Measurements from ENCODE around the gene CLEC11A. TPM values are rescaled to one million over a fixed set of nuclear protein-coding genes. Genes with fewer than 3 reads are reported as not detected.

Gene CLEC11A
- total and polyA plus RNA-seq, 4 donors: 2.4 to 11.0 (median 5.5) TPM

- Histone ChIP-seq H3K27me3 (ENCODE audit: control insufficient read depth in 4 of 4, insufficient read depth in 4 of 4, low read length in 3 of 4) (peaks cover 0 to 6% (median 4%) of the 10 kb centered on the region in 4 donors), H3K4me3 (ENCODE audit: low read depth in 1 of 3, low read length in 3 of 3) (no peak overlapping the region), H3K4me1 (ENCODE audit: control insufficient read depth in 4 of 4, insufficient read depth in 4 of 4, low read length in 3 of 4) (peaks cover 0 to 4% (median 0%) of the 10 kb centered on the region in 4 donors), H3K36me3 (ENCODE audit: control insufficient read depth in 4 of 4, insufficient read depth in 3 of 4, low read depth in 1 of 4, low read length in 3 of 4) (no peaks in the 10 kb centered on the region), H3K9ac (ENCODE audit: low read depth in 1 of 2, low read length in 2 of 2) (no peak overlapping the region), H3K9me3 (ENCODE audit: control insufficient read depth in 4 of 4, low read length in 3 of 4) (no peaks in the 10 kb centered on the region), H3K27ac (ENCODE audit: low read depth in 1 of 2, low read length in 2 of 2) (no peak overlapping the region)
- 75% methylated on average over 39 of the region's 39 CpGs for WGBS
- no peak for TF ChIP-seq ATF3 (IDR thresholded peaks at IDR 0.05)
- no peak for DNase-seq (ENCODE audit: low spot score)
These were observed 6.8 kb upstream of the CLEC11A start for GRCh38 chr19:50716178-50717025.

DNA sequence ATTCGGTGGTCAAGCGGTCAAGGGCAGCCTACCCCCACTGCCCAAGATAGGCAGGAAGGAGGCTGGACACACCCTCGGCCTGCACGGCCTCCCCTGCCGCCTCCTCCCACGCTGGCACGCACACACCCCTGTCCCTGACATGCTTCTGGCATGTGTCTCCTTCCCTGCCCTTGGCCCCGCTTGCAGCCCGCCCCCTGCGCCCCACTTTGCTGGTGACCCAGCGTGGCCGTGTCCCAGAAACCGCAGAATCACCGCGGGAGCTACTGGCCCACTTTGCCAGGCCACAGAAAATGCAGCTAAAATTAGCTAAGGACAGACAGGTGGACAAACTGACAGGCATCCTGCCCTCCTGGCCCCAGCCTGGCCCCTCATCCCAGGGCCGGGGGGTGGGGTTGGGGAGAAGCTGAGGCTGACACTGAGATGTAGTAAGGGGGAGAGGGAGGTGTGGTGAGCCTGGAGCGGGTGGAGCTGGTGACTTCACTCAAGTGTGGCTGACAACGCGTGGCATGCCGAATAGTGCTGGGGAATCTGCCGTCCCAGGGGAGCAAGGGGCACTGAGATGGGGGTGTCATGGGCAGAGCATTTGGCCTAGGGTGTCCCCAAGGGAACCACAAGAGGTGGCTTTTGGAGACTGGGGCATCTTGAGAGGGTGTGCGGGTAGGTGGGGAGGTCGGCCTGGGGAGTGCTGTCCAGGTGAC is 6.0 kb upstream of the CLEC11A start:
- 57% methylated on average over 23 of the region's 23 CpGs for WGBS
- no peak overlapping the region for H3K4me3 ChIP-seq (ENCODE audit: low read depth in 1 of 3, low read length in 3 of 3)
- H3K27ac ChIP-seq (ENCODE audit: low read depth in 1 of 2, low read length in 2 of 2): no peak overlapping the region
- TF ChIP-seq ATF3 (IDR thresholded peaks at IDR 0.05) (no peak), RAD21 (IDR thresholded peaks at IDR 0.05) (no peak), SP1 (IDR thresholded peaks at IDR 0.05) (no peak), HNF4G (IDR thresholded peaks at IDR 0.05) (no peak), YY1 (IDR thresholded peaks at IDR 0.05) (no peak), FOXA2 (IDR thresholded peaks at IDR 0.05) (no peak), TAF1 (conservative IDR thresholded peaks at IDR 0.05) (no peak), REST (IDR thresholded peaks at IDR 0.05) (no peak), MAX (IDR thresholded peaks at IDR 0.05) (no peak), NR2F2 (IDR thresholded peaks at IDR 0.05) (no peak), GABPA (IDR thresholded peaks at IDR 0.05 in 1 of 2, conservative IDR thresholded peaks at IDR 0.05 in 1 of 2) (no peak)
- TF ChIP-seq, protein P1, sequence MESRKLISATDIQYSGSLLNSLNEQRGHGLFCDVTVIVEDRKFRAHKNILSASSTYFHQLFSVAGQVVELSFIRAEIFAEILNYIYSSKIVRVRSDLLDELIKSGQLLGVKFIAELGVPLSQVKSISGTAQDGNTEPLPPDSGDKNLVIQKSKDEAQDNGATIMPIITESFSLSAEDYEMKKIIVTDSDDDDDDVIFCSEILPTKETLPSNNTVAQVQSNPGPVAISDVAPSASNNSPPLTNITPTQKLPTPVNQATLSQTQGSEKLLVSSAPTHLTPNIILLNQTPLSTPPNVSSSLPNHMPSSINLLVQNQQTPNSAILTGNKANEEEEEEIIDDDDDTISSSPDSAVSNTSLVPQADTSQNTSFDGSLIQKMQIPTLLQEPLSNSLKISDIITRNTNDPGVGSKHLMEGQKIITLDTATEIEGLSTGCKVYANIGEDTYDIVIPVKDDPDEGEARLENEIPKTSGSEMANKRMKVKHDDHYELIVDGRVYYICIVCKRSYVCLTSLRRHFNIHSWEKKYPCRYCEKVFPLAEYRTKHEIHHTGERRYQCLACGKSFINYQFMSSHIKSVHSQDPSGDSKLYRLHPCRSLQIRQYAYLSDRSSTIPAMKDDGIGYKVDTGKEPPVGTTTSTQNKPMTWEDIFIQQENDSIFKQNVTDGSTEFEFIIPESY (IDR thresholded peaks at IDR 0.05): no peak
- H3K9ac ChIP-seq (ENCODE audit: low read depth in 1 of 2, low read length in 2 of 2): no peak overlapping the region
- H3K4me1 ChIP-seq (ENCODE audit: control insufficient read depth in 4 of 4, insufficient read depth in 4 of 4, low read length in 3 of 4): peaks cover 0 to 4% (median 0%) of the 10 kb centered on the region in 4 donors
- DNase-seq (ENCODE audit: low spot score): no peak
- no peaks in the 10 kb centered on the region for H3K36me3 ChIP-seq (ENCODE audit: control insufficient read depth in 4 of 4, insufficient read depth in 3 of 4, low read depth in 1 of 4, low read length in 3 of 4)
- H3K9me3 ChIP-seq (ENCODE audit: control insufficient read depth in 4 of 4, low read length in 3 of 4): no peaks in the 10 kb centered on the region
- H3K27me3 ChIP-seq (ENCODE audit: control insufficient read depth in 4 of 4, insufficient read depth in 4 of 4, low read length in 3 of 4): peaks cover 0 to 6% (median 3%) of the 10 kb centered on the region in 4 donors

Data from liver (tissue), 9 donors.